ENCODE data around the gene PRKCB. TPM values are rescaled to one million over a fixed set of nuclear protein-coding genes. Genes with fewer than 3 reads are reported as not detected.
"Not testable (repeated sequence)": the region's sequence is repeated elsewhere in the genome, so short reads cannot be mapped to it uniquely, and the experiment has no call there.

The PRKCB gene
- total RNA-seq, 1 donor from 2014 or later = 0.76 TPM

GRCh38 chr16:24101431-24101830 lies 265.6 kb downstream of the PRKCB start:
- ATAC-seq = no peak

- no peak for ATAC-seq
These were observed 266.5 kb downstream of the PRKCB start for GRCh38 chr16:24102209-24102660.

DNA sequence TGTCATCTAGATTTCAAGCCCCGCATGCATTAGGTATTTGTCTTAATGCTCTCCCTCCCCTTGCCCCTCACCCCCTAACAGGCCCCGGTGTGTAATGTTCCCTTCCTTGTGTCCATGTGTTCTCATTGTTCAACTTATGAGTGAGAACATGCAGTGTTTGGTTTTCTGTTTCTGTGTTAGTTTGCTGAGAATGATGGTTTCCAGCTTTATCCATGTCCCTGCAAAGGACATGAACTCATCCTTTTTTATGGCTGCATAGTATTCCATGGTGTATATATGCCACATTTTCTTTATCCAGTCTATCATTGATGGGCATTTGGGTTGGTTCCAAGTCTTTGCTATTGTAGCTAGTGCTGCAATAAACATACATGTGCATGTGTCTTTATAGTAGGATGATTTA lies 269.7 kb downstream of the PRKCB start:
- ATAC-seq = not testable (repeated sequence)

DNA sequence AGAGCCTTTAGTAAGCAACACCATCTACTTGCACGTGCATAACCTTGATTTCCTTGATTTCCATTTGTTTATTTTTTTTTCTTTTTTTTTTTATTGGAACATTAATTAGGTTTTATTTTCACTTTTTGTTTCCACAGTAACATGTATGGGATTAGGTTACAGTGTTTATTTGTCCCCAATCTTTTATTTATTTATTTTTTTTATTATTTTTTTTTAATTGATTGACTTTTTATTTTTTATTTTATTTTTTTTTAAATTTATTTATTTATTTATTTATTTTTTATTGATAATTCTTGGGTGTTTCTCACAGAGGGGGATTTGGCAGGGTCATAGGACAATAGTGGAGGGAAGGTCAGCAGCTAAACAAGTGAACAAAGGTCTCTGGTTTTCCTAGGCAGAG lies 272.3 kb downstream of the PRKCB start:
- not testable (repeated sequence) for ATAC-seq

DNA sequence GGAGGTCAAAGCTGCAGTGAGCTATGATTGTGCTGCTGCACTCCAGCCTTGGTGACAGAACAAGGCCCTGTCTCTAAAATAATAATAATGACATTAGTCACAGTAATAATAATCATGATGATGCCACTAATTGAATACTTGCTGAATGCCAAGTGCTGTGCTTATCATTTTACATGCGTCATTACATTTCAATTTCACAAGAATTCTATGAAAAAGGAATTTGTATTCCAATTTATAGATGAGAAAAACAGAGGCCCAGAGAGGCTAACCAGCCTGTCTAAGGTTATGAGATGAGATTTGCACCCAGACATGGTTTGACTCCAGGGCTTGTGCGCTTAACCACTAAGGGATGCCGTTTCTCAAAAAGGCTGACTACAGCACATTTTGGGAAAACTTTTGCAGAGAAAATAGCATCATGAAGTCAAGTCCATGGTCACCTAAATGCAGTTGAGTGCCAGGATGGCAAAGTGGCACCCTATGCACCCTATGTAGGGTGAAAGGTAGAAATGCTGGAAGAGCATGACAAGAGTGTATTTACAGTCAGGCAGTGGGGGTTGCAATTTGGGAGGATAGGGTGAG lies 276.0 kb downstream of the PRKCB start:
- no peak for ATAC-seq

DNA sequence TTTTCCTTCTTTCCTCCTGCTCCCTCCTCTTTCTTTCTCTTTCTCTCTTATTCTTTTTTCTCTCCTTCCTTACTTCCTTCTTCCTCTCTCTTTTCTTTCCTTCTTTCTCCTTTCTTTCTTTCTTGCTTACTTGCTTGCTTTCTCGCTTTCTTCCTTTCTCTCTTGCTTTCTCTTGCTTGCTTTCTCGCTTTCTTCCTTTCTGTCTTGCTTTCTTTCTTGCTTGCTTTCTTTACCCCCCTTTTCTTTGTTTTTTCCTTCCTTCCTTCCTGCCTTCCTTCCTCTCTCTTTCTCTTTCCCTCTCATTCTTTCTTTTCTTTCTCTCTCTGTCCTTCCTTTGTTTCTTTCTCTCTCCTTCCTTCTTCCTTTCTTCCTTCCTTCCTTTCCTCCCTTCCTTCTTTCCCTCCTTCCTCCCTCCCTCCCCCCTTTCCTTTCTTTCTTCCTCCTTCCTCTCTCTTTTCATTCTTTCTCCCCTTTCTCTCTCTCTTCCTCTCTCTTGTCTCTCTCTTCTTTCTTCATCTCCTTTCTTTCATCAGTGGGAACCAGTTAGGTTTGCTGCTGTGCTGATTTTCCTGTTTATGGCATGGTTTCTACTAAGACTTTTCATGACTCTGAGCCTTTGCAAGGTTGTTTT lies 277.4 kb downstream of the PRKCB start:
- ATAC-seq = no peak

- ATAC-seq = no peak
These were observed 279.1 kb downstream of the PRKCB start for GRCh38 chr16:24114876-24115275.

DNA sequence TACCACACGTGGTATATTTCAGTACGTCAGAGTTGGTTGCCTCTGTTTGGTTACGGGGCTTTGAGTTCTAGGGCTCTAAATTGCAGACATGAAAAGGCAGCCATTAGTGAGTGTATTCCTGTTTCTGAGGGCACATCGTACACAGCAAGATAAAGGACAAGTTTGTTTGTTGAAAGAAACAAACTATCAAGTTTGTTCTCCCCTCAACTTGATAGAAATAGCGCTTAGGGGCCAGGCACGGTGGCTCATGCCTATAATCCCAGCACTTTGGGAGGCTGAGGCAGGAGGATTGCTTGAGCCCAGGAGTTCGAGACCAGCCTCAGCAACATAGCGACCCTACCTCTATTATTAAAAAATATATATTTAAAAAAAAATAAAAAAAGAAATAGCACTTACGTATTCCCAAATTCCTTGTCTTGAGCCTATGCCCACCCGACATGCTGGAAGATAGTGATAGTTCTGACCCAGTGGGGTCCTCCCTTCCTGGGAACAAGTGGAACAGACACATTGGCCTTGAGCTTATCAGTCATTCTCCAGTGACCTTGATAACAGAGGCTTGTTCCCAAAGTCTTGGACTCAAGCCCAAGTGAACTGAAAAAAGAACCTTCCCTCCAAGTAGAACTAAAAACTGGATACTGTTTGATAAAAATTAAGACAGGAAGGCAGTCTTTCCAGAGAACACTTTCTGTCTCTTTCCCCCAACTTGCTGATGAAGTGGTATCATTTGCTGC lies 280.4 kb downstream of the PRKCB start:
- no peak for ATAC-seq

DNA sequence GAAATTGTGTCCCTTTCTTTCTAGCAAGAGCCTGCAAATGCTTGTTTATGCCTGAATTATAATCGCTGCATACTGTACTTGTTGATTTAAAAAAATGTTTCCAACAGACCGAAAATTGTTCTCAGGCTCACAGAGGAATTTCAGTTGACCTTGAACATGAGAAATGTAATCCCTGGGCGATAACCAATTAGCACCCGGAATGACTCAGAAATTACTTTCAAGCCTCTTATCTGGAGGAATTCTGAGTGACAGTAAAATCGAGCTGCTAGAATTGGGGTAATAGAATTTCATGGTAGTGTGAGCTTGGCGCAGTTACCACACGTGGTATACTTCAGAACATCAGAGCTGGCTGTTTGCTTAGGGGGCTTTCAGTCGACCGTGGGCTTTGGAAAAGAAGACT lies 281.2 kb downstream of the PRKCB start:
- no peak for ATAC-seq

GRCh38 chr16:24117680-24118079 lies 281.9 kb downstream of the PRKCB start:
- no peak for ATAC-seq

GRCh38 chr16:24118126-24118821 lies 282.5 kb downstream of the PRKCB start:
- ATAC-seq = no peak

GRCh38 chr16:24119807-24120206 lies 284.0 kb downstream of the PRKCB start:
- ATAC-seq = no peak

GRCh38 chr16:24123275-24123674 lies 287.5 kb downstream of the PRKCB start:
- no peak for ATAC-seq

DNA sequence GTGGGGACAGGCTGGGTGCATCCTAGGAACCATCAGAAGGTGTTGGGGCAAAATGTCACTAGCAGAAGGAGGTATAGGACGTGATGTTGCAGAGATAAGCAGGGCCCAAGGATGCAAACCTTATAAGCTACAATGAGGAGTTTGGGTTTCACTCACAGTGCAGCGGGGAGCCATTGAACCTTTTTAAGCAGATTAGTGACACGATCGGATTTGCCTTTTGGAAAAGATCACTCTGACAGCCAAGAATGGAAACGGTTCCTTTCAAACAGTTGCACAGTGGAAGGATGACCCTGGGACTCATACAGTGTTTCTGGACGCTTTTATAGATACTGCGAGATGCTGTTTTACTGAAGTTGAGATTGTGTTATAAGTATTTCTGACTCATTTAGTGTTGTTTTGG lies 288.5 kb downstream of the PRKCB start:
- no peak for ATAC-seq

DNA sequence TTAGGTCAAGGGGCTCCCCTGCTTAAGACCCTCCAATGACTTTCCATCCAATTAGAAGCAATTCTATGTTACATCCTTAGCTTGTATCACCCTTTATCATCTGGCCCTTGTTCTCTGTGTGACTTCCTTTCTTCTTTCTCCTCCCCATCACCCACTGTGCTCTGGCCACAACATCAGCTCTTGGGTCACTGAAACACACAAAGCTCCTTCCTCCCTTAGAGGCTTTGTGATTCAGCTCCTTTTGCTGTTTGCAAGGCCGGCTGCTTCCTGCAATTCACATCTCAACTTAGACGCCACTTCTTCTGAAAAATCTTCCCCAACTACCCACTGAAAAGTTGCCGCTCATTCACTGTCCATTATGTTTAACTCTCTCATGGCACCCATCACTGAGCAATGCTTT lies 289.4 kb downstream of the PRKCB start:
- ATAC-seq = no peak

DNA sequence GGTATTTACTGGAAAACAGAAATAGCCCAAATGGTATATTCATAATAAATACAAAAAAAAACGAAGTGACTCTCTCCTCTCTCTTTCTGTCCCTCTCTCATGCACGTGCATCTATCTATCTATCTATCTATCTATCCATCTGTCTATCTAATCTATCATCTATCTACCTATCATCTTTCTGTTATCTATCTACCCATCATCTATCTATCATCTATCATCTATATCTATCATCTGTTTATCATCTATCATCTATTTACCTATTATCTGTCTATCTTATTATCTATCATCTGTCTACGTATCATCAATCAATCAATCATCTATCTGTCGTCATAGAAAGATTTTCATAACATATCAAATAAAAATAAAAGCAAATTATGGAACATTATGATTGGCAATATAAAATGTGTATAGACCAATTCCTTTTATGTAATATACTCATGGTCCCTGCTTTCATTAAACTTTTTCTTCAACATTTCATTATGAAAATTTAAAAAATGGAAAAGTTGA lies 293.7 kb downstream of the PRKCB start:
- ATAC-seq = no peak

- no peak for ATAC-seq
These were observed 294.8 kb downstream of the PRKCB start for GRCh38 chr16:24130494-24131085.

DNA sequence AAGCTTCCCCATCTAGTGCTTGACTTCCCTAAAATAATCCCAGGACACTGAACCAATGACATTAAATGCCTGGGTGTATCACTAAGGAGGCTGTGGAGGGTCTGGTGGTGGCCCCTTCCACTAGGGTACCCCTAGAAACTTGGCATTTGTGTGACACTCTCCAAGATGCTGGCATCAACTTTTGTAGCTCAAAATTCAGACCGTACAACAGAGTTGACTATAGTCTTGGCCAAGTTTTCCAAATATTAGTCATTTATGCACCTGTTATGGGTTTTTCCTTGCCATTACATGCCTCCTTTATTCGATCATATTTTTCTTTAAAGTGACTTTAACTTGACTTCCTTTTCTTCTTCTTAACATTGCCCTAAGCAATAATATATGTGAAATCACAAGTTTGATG lies 295.5 kb downstream of the PRKCB start:
- no peak for ATAC-seq

DNA sequence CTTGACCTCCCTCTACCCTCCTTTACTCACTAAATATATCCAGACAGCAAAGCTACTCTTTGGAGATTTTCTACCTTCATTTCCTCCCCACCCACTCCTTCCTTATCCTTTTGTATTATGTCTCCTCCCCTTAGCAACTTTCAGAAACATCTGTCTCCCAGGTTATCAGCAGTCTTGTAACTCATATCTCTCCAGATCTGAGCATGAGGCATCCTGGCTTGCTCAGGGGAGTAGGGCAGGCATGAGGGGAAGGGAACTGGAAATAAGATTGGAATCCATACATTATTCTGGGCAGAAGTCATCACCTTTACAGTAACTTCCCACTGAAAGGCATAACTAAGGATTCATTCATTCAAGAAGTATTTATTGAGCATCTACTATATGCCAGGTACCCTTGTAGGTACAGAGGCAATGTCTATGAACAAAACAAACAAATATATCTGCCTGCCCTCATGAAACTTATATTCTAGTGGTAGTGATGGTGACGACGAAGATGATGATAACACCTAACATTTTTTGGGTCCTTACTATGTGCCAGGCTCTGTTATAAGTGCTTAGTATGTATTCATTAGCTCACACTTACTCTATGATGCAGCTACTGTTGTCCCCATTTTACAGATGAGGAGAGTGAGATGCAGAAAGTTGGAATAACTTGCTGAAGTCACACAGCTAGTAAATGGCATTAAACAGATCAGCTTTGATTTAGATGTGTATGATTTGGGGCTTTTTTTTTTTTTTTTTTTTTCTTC lies 296.4 kb downstream of the PRKCB start:
- ATAC-seq = no peak

- ATAC-seq = no peak
These were observed 297.0 kb downstream of the PRKCB start for GRCh38 chr16:24132797-24133155.

- no peak for ATAC-seq
These were observed 300.1 kb downstream of the PRKCB start for GRCh38 chr16:24135624-24136565.
